ENCODE data around the gene DET1. TPM values are rescaled to one million over a fixed set of nuclear protein-coding genes. Genes with fewer than 3 reads are reported as not detected.

DET1 gene
- total RNA-seq, 1 experiment from 2014 or later = 6.1 TPM

GRCh38 chr15:88571852-88572259, 25.4 kb upstream of the DET1 start:
- no peak overlapping the region for H3K27ac Mint-ChIP-seq
- no peaks in the 10 kb centered on the region for H3K36me3 Mint-ChIP-seq
- ChIA-PET POLR2A (no interaction called here), CTCF (no interaction called here)
- ATAC-seq (no peak), DNase-seq (ENCODE audit: low spot score) (no peak)
- H3K4me3 Mint-ChIP-seq = no peak overlapping the region
- no peaks in the 10 kb centered on the region; the same call in 1 of the 2 replicates for H3K27me3 Mint-ChIP-seq (ENCODE audit: low read depth)
- H3K9me3 Mint-ChIP-seq = no peaks in the 10 kb centered on the region
- no peak for TF ChIP-seq NR3C1 (CRISPR knock-in tag; conservative IDR thresholded peaks at IDR 0.05; ENCODE audit: low read depth)
- TF ChIP-seq RORB (CRISPR knock-in tag; IDR thresholded peaks at IDR 0.05) = no peak
- no peak for TF ChIP-seq ZNF512 (CRISPR knock-in tag; IDR thresholded peaks at IDR 0.05; ENCODE audit: borderline replicate concordance)
- no peak for TF ChIP-seq PRDM15 (CRISPR knock-in tag; IDR thresholded peaks at IDR 0.05)
- TF ChIP-seq KAT7 (CRISPR knock-in tag; IDR thresholded peaks at IDR 0.05; ENCODE audit: borderline replicate concordance) = no peak
- no peak for TF ChIP-seq ATF3 (CRISPR knock-in tag; conservative IDR thresholded peaks at IDR 0.05)
- TF ChIP-seq EMX1 (CRISPR knock-in tag; IDR thresholded peaks at IDR 0.05) = no peak
- no peak for TF ChIP-seq ZNF396 (CRISPR knock-in tag; IDR thresholded peaks at IDR 0.05; ENCODE audit: borderline replicate concordance)
- TF ChIP-seq PREB (CRISPR knock-in tag; IDR thresholded peaks at IDR 0.05; ENCODE audit: borderline replicate concordance) = no peak
- no peak for TF ChIP-seq ELF4 (CRISPR knock-in tag; IDR thresholded peaks at IDR 0.05; ENCODE audit: low read depth)
- no peak for TF ChIP-seq HMGA2 (CRISPR knock-in tag; IDR thresholded peaks at IDR 0.05)
- no peak for TF ChIP-seq SMAD3 (CRISPR knock-in tag; IDR thresholded peaks at IDR 0.05; ENCODE audit: borderline replicate concordance)
- no peak for TF ChIP-seq TCF7 (CRISPR knock-in tag; IDR thresholded peaks at IDR 0.05; ENCODE audit: low read depth)
- H3K4me1 Mint-ChIP-seq = peaks cover 12% of the 10 kb centered on the region

- POLR2A ChIA-PET = no interaction called here
- H3K27ac Mint-ChIP-seq = no peak overlapping the region
- CTCF ChIA-PET = interaction anchor here (1.3 kb wide), 1 partner anchor 43 kb away, joined by 3 read pairs; no protein-coding TSS in a partner anchor
- H3K9me3 Mint-ChIP-seq = no peaks in the 10 kb centered on the region
- H3K36me3 Mint-ChIP-seq = no peaks in the 10 kb centered on the region
- TF ChIP-seq USF1 (CRISPR knock-in tag; IDR thresholded peaks at IDR 0.05) = no peak
- no peak for TF ChIP-seq ZBTB43 (CRISPR knock-in tag; IDR thresholded peaks at IDR 0.05)
- TF ChIP-seq CBFB (CRISPR knock-in tag; IDR thresholded peaks at IDR 0.05; ENCODE audit: low read depth) = no peak
- TF ChIP-seq FOXJ3 (CRISPR knock-in tag; IDR thresholded peaks at IDR 0.05; ENCODE audit: borderline replicate concordance) = no peak
- TF ChIP-seq SMAD4 (CRISPR knock-in tag; IDR thresholded peaks at IDR 0.05) = no peak
- TF ChIP-seq ZNF232 (CRISPR knock-in tag; IDR thresholded peaks at IDR 0.05) = no peak
- TF ChIP-seq IRF1 (CRISPR knock-in tag; IDR thresholded peaks at IDR 0.05) = no peak
- no peak for TF ChIP-seq MYBL2 (CRISPR knock-in tag; IDR thresholded peaks at IDR 0.05)
- TF ChIP-seq GABPB1 (CRISPR knock-in tag; IDR thresholded peaks at IDR 0.05) = no peak
- TF ChIP-seq NR2C2 (CRISPR knock-in tag; IDR thresholded peaks at IDR 0.05) = no peak
- DNase-seq (ENCODE audit: low spot score) (no peak), ATAC-seq (no peak; the same call in 1 of the 2 replicates)
- peaks cover 12% of the 10 kb centered on the region for H3K4me1 Mint-ChIP-seq
- H3K4me3 Mint-ChIP-seq = no peak overlapping the region
- H3K27me3 Mint-ChIP-seq (ENCODE audit: low read depth) = no peaks in the 10 kb centered on the region; the same call in 1 of the 2 replicates
These were observed 24.8 kb upstream of the DET1 start for GRCh38 chr15:88571153-88571851.
